ENCODE measurements around the gene MDN1.

DNA sequence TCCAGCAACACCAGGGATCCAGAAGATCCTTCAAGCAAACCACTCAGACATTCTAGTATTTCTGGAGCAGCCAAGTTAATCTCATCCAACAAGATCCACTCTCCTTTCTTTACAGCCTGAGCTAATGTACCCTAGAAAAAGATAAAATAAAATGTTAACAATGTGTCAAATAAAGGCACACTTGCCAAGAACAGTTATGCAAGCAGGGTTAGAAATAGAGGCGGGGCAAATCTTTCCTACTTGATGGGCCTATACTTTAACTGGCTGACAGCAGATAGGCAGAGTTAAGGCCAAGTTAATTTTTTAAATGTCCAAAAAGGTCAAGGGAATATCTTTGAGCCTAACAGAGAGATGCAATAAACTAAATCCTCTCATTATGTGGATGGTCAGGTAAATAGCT, 60.8 kb downstream of the MDN1 start:
- no peak for TF ChIP-seq POLR2A (IDR thresholded peaks at IDR 0.05; ENCODE audit: low read length)
- TF ChIP-seq GATA1 (IDR thresholded peaks at IDR 0.05; ENCODE audit: low read depth, low read length): no peak

Data from erythroblast (primary cell).